ENCODE data around the gene AKT3. TPM values are rescaled to one million over a fixed set of nuclear protein-coding genes. Genes with fewer than 3 reads are reported as not detected.
A peak's percentile ranks its signal among the peaks of the same experiment; 100 is the strongest.
"Not testable (repeated sequence)": the region's sequence is repeated elsewhere in the genome, so short reads cannot be mapped to it uniquely, and the experiment has no call there.

AKT3 gene
- polyA plus RNA-seq, 3 donors, result 21.3 to 23.9 (median 22.2) TPM

DNA sequence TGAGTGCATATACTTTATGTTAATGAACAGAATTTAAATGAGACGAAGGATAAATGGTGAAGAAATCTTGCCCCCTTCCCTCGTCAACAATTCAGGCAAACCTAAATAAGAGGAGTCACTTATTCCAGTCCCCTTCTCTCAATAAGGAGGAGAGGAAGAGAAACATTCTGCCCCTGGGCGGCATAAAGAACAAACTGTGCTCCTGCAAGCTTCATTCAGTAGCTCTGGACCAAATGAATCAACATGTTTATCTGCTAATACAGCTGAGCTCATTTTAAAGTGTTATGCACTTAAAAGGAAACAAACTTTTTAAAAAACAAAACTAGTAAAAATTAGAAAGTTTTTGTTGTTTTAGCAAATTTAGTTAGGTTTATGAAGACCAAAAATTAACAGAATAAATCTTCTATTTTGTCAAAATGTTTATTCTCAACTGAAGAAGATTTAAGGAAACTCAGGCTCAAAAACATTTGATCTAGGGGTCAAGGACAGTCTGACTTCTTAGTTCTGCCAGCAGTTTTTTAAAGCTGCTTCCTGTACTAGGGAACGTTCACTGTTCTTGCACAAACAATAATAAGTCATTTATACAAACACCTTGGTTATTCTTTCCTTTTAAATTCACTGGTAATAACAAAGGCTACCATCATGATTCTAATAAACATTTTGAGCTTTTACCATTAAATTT, 58.3 kb downstream of the AKT3 start:
- no peak for DNase-seq

- DNase-seq, result no peak
Measured at GRCh38 chr1:243790404-243790803, 59.6 kb downstream of the AKT3 start.

GRCh38 chr1:243786531-243786930, 63.5 kb downstream of the AKT3 start:
- no peak for DNase-seq

DNA sequence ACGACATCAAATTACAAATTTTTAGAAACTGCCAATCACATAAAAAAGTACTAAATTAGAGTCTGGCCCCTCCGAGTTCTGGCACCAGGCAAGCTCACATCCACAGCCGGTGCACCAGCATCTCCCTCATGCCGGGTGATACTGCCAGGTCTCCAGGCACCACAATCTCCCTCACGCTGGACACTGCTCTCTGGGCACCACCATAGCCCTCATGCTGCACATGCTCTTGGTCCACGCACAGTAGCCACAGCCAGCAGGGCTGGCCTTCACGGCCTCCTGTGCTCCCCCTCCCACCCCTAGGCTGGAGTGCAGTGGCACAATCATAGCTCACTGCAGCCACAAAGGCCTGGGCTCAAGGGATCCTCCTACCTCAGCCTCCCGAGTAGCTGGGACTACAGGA, 65.5 kb downstream of the AKT3 start:
- DNase-seq, result no peak

DNA sequence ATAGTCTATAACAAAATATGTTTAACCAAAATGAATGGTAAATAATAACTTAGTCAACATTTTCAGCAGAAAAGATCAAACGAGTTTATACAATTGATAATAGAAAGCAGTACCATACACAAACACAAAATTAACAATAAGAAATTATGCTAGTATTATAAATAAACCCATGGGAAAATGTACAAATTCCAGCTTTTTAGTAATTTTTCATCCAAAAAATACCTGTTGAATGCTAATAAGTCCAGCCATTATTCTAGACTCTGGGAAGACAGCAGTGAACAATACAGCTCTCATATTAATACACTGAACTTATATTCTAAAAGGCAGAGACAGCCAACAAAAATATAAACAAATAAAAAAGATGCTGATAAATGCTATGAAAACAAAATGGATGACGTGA, 66.3 kb downstream of the AKT3 start:
- no peak for DNase-seq

GRCh38 chr1:243772361-243773050, 77.5 kb downstream of the AKT3 start:
- DNase-seq, result not testable (repeated sequence)

DNA sequence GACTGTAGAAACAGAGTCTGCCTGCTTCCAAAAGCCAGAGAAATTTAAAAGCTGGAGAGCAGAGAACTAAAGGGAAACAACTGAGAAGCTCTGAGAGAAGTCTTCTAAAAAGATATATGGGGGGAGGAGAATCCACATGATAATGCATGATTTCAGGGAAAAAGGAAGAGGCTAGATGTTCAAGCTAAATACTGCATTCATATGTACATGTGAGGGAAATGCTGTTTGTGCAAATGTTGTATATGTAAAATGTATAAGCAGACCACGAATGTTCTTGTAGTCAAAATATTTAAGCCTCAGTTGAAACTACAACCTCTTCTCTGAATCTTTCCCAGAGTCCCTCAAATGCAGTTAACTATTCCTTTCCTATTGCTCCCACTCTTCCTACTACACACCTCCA, 79.2 kb downstream of the AKT3 start:
- DNase-seq, result no peak

GRCh38 chr1:243765676-243766075, 84.4 kb downstream of the AKT3 start:
- no peak for DNase-seq

DNA sequence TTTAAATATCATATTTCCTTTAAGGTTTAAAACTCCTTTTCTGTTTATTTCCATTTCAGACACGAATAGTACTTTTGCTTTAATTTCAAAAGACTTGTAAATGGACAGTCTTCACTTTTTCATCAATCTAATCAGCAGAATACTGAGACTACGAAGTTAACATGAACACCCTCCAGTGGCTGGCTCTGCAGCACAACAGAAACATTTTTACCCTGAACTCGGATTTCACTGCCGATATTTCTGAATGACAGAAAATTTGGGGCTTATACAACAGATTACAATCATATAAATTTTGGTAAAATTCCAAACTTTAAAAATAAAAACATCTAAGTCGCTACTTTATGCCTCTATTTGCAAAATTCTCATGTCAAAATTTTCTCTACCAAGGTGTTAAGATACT, 86.2 kb downstream of the AKT3 start:
- no peak for DNase-seq

- no peak for DNase-seq
Measured at GRCh38 chr1:243758647-243759046, 91.4 kb downstream of the AKT3 start.

DNA sequence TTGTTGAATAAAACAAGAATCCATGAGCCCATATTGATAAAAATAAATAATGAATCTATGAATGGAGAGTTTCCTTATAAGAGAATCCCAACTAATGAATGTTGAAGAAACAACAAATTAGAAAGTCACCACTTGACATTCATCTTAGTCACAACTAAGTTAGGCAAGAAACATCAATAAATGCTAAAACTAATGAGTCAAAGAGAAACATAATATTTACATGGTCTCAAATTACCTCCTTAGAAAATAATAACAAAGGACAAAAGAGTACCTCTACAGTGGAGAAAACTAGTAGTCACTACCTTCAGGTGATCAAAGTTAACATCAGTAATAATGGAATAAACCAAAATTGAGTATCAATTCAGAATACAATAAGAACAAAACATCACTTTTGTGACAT, 93.5 kb downstream of the AKT3 start:
- no peak for DNase-seq

DNA sequence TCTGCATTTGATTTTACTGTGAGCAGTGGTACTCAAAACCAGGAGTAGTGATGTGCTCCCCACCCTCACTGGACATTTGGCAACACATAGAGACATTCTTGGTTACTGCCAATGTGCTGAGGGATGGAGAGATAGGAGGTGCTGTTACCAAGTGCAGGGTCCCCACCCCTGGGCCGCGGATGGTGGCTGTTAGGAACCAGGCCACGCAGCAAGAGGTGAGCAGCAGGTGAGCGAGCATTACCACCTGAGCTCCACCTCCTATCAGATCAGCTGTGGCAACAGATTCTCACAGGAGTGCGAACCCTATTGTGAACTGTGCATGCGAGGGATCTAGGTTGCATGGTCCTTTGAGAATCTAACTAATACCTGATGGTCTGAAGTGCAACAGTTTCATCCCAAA, 95.7 kb downstream of the AKT3 start:
- DNase-seq, result no peak

DNA sequence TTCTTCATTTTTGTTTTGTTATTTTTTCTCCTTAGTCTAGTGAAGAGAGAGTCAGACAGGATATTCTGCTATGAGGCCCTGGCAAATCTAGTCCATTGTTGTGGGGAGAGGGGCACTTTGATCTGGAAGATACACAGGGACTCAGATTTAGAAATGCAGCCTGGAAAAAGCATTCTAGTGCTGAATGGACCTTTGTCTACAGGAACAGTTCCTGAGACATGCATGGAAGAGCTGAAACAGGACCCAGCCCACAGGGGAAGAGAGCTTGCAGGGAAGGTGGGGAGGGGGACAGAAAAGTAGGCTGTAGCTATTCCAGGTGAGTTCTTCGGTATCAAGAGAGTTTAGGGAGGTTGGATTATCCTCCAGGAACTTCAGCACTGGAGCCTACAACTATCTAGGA, 98.5 kb downstream of the AKT3 start:
- DNase-seq, result no peak

GRCh38 chr1:243748706-243749283, 101.2 kb downstream of the AKT3 start:
- peak; percentile 54 for DNase-seq

- DNase-seq, result no peak
Measured at GRCh38 chr1:243748227-243748626, 101.8 kb downstream of the AKT3 start.

DNA sequence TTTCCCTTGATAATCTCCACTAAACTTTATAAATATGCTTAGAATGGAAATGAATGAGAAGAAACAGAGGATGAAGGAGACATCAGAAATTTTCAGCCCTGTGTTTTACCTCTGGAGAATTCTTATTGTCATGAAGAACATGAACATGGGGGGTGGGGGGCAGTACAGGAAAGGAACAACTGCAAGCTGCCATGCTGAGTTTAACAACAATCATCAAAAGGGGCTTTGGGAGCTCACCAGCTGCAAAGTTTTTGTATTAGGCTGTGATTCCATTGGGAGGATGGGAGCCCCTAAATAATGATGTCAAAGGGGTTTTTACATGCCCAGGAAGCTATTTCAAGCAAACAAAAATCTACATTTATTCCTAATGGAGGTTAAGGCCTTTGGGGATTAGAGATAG, 103.3 kb downstream of the AKT3 start:
- no peak for DNase-seq

GRCh38 chr1:243745356-243745755, 104.7 kb downstream of the AKT3 start:
- no peak for DNase-seq

DNA sequence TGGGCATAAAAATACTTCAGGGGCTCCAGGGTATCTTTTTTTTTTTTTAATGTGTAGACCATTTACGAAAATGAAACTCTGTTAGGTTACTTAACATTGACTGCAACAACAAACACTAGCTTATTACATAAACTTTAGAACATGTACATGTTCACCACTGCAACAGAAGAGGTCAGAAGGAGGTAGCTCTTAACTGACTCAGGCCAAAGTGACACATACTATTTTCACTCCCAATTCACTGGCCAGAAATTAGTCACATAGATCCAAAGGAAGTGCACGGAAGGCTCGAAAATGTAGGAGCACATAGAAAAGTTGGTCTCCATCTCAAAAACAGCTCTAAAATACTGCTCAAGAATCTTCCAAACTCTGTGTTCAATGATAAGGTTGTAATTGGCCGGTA, 107.2 kb downstream of the AKT3 start:
- DNase-seq, result no peak

DNA sequence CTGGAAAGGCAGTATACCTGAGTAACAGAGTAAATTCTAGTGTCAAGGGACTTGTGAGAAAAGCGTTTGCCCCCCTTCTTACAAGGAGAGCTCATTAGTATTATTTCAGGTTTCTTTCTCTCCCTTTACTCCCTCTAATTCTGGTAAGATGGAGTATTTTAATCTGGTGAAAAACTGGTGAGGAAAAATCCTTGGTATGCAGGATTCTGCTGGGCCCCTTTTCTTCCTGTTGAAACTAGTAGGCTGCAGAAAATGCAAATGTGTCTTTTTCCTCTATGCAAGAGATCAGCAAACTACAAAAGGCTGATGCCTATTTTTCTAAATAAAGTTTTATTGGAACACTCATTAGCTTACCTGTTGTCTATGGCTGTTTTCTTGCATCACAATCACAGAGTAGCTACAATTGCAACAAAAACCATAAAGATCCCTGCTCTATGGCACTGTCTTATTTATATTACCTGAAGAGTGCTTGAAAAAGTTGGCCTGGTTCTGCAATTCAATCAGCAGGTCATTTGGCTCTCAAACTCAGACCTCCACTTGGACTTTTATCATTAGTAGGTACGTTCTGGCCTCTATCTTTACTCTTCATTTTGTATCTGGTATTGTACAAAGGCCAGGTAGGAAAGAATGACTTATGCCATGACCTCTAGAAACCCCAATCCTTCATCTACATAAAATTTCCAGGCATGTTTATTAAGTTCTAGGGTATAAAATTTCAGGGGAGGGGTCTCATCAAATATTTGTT, 109.6 kb downstream of the AKT3 start:
- no peak for DNase-seq

DNA sequence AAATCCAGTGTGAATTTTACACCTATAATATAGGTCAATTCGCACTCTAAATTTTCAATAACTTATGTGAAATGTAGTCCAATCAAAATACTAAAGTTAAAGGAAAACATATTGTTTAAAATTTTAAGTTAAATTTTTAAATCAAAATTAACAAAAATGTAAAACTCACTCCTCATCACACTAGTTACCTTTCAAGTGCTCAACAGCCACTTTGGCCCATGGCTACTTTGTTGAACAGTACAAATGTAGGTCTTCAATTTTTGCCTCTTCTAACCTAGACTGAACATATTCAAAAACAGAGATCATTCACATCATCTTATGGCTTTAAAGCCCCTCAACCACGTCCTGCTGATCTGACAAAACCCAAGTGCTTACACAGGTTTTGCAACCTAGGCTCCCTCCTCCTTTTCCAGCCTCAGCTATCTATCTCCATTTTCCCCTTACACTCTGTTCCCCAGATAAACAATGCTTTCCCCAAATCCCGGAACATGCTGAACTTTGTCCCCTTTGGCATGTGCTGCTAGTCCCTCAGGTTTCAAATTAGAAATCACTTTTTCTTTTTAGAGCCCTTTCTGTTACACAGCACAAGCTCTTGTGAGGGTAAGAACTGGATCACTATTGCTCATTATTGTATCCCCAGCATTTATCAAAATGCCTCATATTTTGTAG, 110.6 kb downstream of the AKT3 start:
- no peak for DNase-seq

DNA sequence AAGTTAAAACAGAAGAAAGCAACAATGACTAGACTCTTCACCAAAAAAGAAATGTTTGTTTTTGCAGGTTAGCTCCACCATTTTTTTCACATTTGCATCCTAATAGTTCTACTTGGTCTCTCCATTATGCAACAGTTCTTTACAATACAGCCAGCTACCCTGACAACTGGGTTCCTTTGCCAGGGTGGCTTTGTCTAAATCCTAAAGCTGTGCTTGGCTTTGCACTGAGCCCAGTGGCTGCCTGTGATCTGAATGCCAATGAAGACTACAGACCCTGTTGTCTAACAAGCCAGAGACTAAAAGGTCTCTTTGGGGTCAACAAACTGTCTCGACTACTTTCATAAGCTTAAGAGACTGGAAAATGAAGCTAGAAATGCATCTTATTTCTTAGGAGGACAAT, 112.0 kb downstream of the AKT3 start:
- no peak for DNase-seq

DNA sequence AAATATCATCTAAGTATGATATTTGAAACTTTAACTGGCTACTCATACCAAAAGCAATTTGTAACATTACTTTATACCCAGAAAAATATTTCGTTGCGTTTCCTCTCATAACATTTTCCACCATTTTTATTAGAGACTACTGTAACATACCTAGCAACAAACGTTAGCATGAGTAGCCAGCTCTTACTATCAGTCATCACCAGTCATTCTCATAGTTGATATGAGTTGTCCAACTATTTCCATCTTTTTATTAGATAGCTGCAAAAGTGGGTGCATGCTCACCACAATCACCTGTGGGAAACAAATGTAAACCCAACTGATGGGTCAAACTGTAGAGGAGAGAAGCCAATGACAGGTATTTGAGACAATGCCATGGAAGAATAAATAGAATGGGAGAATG, 114.6 kb downstream of the AKT3 start:
- no peak for DNase-seq
